EH (cell line): ENCODE measurements around the gene ITIH4.
A peak's percentile ranks its signal among the peaks of the same experiment; 100 is the strongest.

Experiments used
- DNase-seq: peaks from one replicate; pipeline ENCODE4 v3.0.0-alpha.2; 2015; ENCODE audit warnings: low read depth

ITIH4 gene

DNA sequence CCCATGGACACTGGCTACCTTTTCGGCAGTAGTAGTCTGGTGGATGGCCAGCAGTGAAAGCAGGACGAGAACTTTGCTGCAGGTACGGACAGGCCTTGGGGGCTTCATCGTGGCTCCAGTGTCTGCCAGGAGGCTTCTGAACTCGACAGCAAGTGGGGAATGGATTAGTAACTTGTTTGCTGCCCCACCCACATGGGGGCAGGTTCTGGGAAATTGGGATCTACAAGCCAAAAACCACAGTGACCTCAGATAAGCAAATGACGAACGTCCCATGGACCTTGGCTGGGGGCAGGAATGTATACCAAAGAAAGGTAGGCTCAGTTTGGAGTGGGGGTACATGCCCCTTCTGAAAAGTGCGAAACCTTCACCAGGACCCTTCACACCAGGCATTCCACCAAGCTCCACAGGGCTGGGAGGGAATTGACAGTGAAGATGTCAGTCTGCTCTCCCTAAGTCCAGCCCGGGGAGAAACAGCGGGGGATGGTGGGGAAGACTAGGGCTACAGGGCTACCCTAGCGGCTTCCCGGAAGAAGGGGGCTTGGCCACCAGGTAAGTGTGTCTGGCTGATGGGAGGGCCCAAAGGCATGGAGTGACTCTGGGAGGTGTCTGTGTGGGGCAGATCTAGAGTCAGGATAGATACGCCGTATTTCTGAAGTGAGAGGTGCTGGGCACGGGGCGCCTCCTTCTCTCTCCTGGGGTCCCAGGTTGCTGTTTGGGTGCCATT, at the start of gene ITIH4:
TSS of gene ITIH4 (minus strand) at position 138 of the 724 bp plus-strand sequence. CDS start at position 108, 30 bp downstream.
- no peak for DNase-seq

DNA sequence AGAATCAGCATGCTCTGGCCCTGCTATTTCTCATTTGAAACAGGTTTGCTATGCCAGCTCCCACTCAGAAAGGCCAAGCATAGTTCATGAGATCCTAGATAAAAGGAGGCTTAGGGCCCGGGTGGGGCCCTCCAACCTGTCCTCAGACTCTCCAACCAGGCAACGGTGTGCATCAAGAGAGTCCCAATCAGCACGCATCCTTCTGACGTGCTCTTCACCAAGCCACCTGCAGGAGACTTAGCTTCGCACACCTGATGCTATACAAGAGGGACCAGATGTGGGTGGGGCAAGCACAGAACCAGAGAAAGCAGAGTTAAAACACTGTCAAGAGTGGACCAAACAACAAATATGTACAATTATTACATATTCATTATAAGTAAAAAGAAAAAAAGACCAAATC, 49.6 kb upstream of the ITIH4 start:
- no peak for DNase-seq

DNA sequence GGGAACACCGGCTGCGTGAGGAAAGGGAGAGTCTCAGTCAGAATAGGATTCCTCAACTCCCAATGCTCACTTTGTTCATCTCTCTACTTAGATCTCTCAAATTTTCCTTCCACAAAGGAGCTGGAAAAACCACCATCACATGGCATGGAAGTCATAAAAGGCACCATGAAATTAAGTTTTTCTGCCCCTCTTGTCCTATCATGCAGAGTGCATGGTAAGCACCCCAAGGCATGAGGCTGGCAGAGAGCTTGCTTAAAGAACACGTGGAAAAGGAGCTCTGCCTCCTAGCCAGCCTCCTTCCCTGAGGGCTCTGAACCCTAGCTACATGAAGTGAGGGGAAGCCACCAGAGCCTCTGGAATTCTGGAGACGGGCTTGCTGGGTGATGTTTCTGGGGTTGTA, 49.1 kb upstream of the ITIH4 start:
- no peak for DNase-seq

DNA sequence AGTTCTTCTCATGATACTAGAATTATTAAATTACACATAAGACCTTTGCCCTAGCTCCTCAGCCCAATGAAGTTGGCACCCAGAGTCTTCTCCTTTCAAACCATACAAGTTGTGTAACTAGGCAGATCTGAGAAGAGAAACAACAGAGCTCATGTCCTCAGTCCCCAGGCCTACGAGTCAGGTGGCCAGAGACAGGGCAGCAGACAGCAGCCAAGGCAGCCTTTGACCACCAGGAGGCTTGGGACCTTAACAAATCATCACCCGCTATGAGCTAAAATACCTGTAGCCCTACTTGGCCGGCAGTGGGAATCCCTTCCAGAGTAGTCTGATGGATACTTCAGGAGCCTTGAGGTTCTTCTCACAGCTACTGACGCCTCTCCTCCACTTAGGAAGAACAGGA, 48.6 kb upstream of the ITIH4 start:
- no peak for DNase-seq

DNA sequence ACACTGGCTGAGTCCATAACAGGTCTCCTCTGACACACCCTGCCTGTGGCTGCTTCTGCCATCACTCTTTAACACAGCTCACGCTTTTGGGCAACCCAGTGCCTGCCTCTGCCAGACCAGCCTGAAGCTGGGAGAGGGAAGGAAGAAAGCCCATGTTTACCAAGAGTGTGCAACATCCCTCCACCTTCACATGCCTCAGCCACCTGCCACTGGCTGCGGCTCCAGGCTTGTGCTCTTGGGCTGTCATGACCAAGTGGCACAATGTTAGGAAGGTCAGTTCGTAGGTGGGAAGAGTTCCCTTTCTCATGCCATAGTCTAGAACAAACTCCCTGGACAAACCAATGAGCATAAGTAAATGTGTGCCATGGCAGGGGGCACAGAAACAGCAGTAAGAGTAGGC, 46.6 kb upstream of the ITIH4 start:
- DNase-seq = no peak

DNA sequence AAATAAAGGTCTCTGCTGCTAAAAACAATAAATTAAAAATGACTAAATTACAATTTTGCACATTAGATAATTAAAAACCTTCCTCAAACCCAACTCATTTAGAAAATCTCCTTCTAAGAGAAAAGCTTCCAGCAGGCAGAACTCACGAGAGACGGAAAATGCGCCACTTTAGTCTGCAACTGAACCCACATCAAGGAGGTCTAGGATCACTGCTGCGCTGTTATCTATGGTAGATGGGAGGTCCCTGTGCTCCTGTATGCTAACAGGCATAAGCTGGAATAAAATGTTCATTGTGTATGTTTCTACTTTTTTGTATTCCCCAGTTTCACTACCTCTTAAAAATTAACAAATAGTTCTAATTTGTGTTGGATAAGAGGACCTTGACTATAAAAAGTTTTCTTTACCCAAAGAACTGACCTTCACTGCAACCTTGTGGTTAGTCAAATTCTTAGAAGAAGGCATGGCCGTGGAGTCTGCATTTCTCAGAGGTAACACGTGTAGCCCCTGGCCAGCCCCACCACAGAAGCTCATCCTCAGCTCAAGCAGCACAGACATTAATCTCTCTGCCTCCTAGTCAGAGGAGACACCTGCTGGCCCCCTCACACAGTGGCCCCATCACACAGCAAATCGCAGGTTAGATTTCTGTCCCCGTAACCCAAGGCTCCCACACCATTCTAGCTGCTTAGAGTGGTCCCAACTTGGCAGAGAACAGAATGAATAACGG, 44.6 kb upstream of the ITIH4 start:
- no peak for DNase-seq

DNA sequence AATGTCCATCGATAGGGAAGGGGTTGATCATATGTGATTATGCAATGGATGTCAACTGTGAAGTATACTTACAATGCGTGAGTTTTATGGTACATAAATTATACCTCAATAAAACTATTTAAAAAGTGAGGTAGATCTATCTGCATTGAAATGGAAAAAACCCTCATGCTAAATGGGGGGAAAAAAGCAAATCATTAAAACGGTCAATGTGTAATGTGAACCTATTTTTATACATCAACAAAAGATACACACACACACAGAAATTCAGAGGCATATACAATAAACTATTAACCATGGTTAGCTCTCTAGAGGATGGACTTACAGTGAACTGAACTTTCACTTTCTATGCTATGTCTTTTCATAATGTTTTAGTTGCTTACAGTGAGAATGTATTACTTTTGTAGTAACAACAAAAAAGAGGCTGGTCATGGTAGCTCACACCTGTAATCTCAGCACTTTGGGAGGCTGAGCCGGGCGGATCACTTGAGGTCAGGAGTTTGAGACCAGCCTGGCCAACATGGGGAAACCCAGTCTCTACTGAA, 43.8 kb upstream of the ITIH4 start:
- no peak for DNase-seq

DNA sequence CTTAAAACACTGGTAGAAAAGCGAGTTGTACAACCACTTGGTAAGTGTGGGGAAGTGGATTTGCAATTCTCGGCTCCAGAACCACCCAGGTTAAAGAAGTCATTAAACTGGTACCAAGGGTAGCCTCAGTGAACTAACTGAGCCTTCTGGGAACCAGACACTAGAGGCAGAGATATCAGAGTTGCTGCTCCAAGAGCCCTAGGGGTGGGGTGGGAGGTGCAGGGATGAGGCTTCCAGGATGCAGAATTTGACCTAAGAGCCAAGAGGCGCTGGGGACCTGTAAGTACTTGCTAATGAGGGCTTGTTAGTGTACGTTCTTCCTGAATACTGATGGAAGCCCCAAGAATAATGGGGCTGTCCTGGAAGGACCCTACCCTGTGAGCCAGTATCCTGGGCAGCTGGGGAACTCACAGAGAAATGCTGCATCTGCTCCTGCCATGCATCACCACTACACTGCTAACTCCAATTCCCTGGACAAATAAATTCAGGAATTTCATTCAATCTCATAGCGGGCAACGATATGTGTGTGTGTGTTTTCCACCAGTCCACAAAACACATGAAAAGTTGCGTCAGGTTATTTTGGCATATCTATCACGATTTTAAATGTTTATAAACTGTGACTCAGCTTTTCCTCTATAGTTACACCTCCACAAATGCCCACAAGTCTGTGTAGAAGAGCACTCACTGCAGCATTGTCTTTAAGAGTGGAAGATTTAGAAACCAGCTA, 43.1 kb upstream of the ITIH4 start:
- DNase-seq = peak; percentile 24

DNA sequence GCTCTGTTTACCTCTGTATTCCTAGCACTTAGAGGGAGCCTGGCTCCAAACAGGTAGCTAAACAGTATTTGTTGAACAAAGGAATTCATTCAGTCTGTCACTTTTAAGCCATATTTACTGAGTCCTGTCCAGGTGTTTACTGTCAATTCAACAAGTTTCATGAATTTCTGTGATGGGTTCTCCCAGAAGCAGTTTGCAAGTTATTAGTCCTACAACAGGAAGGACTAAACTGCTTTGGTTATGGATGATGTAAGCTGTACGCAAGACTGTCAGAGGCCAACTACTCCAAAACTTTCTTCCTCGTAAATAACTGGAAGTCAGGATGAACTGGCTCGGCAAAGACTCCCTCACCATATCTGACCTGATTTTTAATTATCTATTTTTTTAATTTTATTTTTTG, 41.8 kb upstream of the ITIH4 start:
- DNase-seq = peak; percentile 39

DNA sequence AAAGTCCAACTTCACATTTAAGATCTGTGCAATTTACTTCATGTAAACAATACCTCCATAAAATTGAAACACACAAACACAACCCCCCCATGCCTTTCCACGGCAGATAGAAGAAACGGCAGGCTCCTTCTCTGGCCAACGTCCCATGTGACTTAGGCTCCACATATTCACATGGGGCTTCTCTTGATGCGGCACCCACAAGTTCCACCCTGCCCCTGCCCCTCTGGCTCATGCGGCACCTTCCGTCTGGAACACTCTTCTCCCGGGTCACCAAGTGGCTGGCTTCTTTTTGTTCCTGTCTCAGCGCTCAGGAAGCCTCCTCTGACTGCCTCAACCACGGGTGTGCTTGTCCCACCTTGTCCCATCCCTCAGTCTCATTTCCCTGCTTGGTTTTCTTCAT, 41.3 kb upstream of the ITIH4 start:
- DNase-seq = no peak

DNA sequence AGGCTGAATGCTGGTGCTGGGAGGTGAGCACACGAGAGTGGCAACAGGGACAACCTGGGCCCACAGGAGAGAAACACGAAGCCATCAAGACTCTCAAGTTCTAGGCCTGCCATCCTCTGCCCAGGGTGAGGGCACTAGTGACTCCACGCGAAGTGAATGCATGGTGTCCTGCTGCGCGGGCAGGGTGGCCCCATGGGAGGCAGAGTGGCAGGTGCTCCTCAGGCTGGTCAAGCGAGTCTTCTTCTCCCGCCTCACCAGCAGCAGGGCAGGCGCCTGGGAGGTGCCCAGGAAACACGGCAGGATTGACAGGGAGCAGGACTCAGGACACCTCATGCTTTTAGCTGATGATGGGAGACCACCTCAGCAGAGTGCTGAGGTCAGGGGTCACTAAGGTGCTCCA, 40.0 kb upstream of the ITIH4 start:
- DNase-seq = no peak

DNA sequence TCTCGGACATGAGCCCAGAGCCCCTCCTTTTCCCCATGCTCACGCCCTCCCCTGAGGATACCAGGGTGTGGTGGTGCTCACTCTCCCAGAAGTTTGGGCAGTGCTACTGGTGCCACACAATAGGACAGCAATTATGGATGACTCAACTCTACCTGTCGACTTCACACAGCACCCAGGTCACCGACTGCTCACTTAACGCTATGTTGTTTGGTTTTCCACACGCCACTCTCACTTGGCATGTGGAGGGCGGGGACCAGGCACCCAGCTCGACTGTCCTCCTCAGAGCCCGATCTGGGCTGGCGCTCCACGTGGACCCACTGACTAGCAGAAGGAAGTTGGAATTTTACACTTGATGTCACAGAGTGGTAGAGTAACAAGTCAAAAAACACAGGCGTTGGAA, 36.0 kb upstream of the ITIH4 start:
- DNase-seq = no peak

DNA sequence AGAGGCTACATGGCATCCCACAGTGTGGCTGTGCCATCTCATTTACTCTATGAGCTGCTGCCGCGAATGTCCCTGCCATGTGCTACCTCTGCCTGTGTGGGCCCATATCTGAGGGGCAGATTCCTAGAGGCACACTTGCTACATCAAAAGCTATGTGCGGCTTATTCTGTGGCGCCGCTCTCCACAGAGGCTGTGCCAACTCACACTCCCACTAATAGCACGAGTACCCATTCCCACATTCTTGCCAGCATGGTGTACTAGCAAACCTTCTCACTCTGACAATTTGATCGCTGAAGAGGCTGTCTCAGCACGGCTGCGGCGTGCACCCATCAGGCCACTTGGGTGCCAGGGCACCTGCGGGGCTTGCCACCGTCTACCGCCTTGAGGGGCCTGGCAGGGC, 35.5 kb upstream of the ITIH4 start:
- no peak for DNase-seq

DNA sequence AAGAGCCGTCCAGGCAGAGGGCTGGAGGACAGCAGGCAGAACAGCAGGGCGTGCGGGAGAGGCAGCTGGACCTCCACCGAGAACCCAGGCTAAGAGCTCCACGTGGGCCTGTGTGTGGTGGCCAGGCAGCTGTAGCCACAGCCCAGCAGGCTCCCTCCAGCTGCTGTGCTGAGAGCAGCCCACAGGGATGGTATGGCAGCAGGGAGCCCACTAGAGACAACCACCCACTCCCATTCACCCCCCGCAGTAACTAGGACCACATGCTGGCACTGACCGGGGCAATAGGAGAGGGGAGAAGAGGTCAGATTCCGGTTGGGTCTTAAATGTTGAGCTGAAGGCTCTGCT, 29.9 kb upstream of the ITIH4 start:
- no peak for DNase-seq

DNA sequence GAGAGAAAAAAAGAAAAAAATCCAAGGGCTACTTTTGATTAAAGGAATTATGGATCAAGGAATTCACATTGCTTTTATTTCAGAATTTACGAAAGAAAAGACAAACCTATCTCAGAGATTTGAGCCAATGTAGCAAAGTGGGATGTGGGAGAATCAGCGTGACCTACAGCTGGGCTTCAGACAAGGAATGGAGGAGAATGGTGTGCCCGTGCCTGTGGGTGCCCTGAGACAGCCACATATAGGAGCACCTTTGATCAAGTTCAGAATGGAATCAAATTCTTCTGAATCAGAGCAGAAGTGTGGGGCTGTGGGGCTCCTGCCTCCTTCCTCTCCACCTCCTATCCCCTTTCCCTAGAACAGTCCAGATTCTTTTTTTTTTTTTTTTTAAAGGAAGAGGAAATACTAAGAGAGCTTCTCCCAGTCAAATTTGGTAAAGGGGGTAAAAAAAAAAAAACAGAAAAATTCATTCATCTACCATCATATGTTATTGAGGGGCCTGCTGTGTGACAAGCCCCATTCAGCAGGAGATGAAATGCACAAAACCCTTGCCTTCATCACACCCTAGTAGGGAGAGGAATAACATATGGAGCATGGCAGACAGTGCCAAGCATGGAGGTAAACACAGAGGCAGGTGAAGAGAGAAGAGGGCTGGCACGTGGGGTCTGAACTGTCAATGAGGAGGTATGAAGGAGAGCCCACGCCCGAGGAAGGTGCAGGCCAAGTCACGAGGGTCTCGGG, 29.4 kb upstream of the ITIH4 start:
- DNase-seq = no peak

DNA sequence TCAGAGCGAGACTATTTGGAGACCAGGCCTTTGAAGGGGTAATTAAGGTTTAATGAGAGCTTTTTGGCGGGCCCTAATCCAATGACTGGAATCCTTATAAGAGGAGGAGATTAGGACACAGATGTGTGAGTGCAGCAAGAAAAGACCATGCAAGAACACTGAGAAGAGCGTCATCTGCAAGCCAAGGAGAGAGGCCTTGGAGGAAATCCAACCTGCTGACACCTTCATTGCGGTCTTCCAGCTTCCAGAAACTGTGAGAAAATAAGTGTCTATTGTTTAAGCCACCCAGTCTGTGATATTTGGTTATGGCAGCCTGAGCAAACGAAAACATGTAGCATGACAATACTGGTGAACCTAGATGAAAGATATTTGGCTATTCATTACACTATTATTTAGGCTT, 27.4 kb upstream of the ITIH4 start:
- DNase-seq = no peak

DNA sequence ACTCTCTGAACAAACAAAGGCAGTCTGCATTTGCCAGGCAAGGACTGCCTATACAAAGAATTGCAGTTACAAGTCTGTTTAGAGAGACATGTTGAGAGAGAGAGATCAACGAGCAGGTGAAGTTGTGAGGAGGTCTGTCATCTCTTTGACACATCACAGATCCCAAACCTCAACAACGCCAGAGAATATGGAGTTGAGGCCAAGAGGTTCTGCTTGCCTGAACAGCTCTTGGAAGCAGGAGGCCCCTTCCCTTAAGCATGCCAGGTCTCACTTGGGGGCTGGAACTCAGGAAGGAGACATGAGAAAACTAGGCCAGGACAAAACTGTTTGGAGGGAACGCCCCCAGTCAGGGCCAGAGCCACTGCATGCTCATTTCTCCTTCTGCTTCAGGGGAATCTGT, 26.7 kb upstream of the ITIH4 start:
- no peak for DNase-seq

DNA sequence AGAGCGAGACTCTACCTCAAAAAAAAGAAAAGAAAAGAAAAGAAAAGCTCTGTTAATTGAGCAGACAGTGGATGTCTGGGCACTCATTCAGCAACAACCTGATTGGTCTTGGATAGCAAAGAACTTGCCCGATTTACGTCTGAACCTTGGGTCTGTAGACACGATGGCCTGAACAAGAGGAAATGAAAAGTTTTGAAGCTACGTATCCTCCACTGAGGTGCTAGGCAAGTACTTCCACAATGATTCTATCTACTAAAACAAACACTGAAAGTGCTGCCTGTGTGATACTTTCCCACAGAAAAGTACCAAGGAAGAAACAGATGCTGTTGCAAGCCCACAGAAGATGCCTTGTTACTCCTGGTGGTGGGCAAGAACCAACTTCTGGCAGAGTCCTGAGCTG, 26.2 kb upstream of the ITIH4 start:
- DNase-seq = no peak

DNA sequence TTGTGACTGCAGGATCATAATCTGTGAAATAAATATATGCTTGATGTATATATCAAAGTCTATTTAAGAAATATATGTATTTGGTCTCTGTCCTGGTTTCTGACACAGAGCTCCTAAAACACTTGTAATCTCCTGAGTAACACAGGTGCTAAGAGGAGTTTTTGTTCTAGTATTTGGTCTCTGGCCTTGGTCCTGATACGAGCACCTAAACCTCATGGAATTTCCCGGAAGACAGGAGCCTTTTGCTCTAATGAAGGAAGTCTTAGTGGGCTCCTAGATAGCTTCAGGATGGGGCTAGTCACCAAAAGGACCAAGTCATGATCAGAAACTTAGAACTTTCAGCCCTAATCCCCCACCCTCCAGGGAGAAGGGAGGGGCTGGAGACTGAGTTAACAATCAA, 23.5 kb upstream of the ITIH4 start:
- DNase-seq = no peak

DNA sequence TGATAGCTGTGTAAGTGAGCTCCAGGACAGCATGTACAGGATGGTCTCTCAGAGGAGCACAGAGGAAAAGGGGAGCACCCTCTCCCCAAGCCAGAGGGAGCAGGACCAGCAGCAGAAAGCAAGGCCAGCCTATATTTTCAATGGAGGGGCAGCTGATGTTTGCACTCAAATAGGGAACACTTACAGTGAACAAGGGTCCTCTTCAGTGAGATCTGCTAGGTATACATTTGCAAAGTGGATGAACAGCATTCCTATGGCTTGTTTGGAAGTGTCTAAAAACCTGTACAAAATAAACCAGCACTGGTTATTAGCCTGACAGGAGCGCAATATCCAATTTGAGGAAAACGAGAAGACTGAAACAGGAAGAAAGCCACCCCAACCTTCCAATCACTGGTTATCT, 21.9 kb upstream of the ITIH4 start:
- no peak for DNase-seq

DNA sequence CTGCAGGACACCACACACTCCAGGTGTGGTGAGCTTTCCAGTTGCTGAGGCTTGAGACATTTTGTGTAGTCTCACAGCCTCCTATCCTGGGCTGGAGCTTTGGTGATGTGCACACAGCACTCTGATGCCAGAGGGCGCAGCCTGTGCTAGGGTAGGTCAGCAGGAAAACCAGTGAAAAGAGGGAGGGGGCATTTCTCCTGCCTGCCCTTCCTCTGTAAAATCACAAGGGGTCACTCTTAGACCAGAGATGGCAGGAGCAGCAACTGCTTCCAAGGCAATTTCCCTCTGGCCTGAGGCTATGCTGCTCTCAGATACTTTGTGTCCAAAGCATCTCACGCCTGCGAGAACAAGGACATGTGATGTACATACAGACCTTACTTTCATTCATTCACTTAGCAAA, 20.9 kb upstream of the ITIH4 start:
- DNase-seq = peak; percentile 64

DNA sequence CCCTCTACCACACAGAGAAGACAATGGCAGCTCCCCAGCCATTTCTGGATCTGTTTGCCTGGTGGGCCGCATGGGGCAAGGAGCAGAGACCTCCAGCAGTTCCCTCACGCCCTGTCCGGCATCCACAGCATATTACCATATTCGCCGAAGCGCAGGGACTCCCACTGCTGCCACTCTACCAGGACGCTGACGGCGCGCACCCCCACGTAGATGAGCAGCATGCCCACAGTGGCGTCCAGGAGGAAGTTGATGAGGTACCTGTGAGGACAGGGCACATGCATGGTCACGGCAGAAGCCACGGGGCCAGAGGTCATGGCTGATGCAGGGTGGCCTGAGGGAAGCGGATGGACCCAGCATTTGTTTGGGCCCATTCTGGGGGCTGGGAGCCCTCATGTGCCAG, 19.2 kb upstream of the ITIH4 start:
- no peak for DNase-seq
